Keratinocyte (primary cell): ENCODE results near the gene NUTF2.

Source experiments
- CTCF ChIP-seq, 3 experiments: IDR thresholded peaks in 1 of 3; conservative IDR thresholded peaks in 1 of 3; optimal IDR thresholded peaks in 1 of 3; 2 replicates in 2 of 3; 3 replicates in 1 of 3; pipeline versions ENCODE3 to v1.5.1; 2011; ENCODE audit warnings: low read length in 3 of 3, mild to moderate bottlenecking in 3 of 3, moderate library complexity in 2 of 3, control low read depth in 1 of 3, inconsistent platforms in 1 of 3; ENCODE audit not compliant: insufficient read depth in 2 of 3; ENCODE audit errors: extremely low read depth in 1 of 3
- EZH2 ChIP-seq: IDR thresholded peaks from one replicate; pipeline ENCODE4 v1.6.1; 2012; ENCODE audit warnings: inconsistent platforms, mild to moderate bottlenecking, low read length, moderate library complexity

- TF ChIP-seq CTCF (optimal IDR thresholded peaks at IDR 0.05 in 1 of 3, IDR thresholded peaks at IDR 0.05 in 1 of 3, conservative IDR thresholded peaks at IDR 0.05 in 1 of 3; ENCODE audit: extremely low read depth in 1 of 3, insufficient read depth in 2 of 3, low read length in 3 of 3) (no peak), EZH2 (no peak)
Observed at GRCh38 chr16:67883146-67883871, 36.6 kb downstream of the NUTF2 start.
